BE2C (cell line): ENCODE measurements around the gene ALDH1A1.

Experiments used
- DNase-seq: peaks from one replicate; pipeline ENCODE4 v3.0.0-alpha.2; 2020
- H3K27me3 ChIP-seq: fragments of 250-450 bp; sonication (Bioruptor Pico); 2 replicates; pipeline ENCODE4 v1.5.1; 2020; ENCODE audit warnings: mild to moderate bottlenecking
- H3K36me3 ChIP-seq: fragments of 250-450 bp; sonication (Bioruptor Pico); 2 replicates; pipeline ENCODE4 v1.5.1; 2020; ENCODE audit warnings: mild to moderate bottlenecking
- H3K4me1 ChIP-seq: fragments of 250-450 bp; sonication (Bioruptor Pico); 2 replicates; pipeline ENCODE4 v1.5.1; 2020
- H3K4me3 ChIP-seq: 2 replicates; pipeline ENCODE4 v1.5.1; 2011; ENCODE audit warnings: low read depth, low read length
- H3K9me3 ChIP-seq: fragments of 250-450 bp; sonication (Bioruptor Pico); 2 replicates; pipeline ENCODE4 v1.5.1; 2020
- CTCF ChIP-seq: IDR thresholded peaks from 2 replicates; pipeline ENCODE4 v1.5.1; 2012; ENCODE audit warnings: mild to moderate bottlenecking, low read depth, low read length

The ALDH1A1 gene

DNA sequence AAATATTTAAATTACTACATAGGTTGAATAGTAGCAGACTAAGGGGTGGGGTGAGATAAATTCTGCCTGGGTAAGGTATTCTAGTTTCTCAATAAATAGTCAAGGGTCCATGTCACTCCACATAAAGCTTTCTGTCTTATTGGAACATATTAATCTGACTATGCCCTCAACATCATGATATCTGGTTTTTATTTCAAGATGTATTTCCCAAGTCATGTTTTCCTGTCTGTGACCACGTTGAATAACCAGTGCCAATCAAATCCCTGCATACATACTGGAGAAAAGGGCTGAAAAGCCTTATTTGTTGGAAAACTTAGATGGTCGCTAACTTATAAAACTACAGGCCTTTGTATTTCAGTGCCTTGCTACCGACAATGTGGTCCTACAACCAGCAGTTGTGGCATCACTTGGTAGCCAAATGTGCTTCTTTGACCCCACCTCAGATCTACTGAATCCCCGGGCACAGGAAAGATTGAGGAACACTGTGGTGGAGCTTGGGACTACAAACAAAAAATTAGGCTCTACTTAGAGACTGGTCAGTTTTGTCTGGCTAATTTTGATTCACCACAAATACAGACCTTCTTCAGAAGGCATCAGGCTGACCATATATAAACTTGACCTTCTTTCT lies 39.4 kb downstream of the ALDH1A1 start:
- no peak overlapping the region for H3K4me3 ChIP-seq
- no peaks in the 10 kb centered on the region for H3K4me1 ChIP-seq
- no peaks in the 10 kb centered on the region for H3K27me3 ChIP-seq
- H3K9me3 ChIP-seq, result no peaks in the 10 kb centered on the region
- no peak for DNase-seq
- no peaks in the 10 kb centered on the region for H3K36me3 ChIP-seq
- TF ChIP-seq CTCF, result no peak

DNA sequence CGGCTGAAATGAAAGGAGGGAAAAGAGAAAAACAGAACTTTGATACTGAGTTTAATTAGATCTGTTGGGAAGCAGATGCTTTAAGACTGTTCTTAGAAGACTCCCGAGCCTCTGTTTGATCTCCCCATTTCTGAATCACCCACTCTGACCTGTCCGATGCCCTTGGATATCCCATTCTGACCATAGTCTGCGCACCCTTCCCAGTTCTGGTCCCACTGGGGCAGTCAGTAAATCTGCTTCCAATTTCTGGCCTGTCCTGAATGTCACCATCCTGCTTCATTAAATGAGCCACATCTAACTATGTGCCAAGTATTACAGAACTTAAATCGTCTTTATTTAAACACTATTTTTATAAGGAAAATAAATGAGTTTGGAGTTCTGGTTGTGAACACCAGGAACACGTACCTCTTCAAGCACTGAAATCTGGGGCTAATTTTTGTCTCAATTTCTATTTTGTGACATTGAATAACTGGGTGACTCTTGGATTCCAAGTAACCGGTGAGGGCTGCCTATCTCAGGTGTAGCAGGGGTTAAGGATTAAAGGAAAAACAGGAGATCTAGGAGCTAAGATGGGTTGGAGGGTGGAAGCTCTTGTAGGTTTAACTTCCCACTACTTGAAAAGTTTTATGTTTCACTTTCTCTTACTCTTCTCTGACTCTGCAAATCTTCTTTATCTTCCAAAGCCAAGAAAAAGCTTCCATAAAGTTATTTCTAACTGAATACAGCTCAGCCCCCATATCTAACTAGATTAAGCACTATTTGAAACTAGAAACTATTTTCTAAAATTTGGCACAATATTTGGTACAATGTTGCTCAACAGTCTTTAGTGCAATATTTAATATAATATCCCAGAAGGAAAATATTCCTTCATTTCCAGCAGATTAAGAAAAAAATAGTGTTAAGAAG lies 40.1 kb downstream of the ALDH1A1 start:
- Histone ChIP-seq H3K36me3 (no peaks in the 10 kb centered on the region), H3K4me1 (no peaks in the 10 kb centered on the region), H3K9me3 (no peaks in the 10 kb centered on the region), H3K4me3 (no peak overlapping the region), H3K27me3 (no peaks in the 10 kb centered on the region)
- no peak for TF ChIP-seq CTCF
- no peak for DNase-seq

GRCh38 chr9:72911816-72912215 lies 41.0 kb downstream of the ALDH1A1 start:
- H3K4me1 ChIP-seq, result no peaks in the 10 kb centered on the region
- TF ChIP-seq CTCF, result no peak
- H3K9me3 ChIP-seq, result no peaks in the 10 kb centered on the region
- H3K27me3 ChIP-seq, result no peaks in the 10 kb centered on the region
- no peak overlapping the region for H3K4me3 ChIP-seq
- H3K36me3 ChIP-seq, result no peaks in the 10 kb centered on the region
- no peak for DNase-seq

DNA sequence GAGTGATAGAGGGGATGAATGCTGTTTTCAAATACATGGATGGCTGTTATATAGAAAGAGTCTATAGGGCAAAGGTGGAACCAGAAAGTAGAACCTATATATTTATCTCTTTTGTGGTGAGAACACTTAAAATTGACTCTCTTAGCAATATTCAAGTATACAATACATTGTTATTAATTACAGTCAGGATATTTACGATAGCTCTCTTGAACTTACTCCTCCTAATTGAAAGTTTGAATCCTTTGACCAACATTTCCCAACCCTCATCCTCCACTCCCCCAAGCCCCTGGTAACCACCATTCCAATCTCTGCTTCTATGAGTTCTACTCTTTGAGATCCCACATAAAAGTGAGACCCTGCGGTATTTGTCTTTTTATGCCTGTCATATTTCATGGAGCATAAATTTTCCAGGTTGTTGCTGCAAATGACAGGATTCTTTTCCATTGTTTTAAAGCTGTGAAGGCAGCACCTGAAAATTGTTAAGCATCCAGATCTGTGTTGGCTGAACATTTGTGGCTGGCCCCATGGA lies 41.5 kb downstream of the ALDH1A1 start:
- Histone ChIP-seq H3K9me3 (no peaks in the 10 kb centered on the region), H3K36me3 (no peaks in the 10 kb centered on the region), H3K4me1 (no peaks in the 10 kb centered on the region), H3K4me3 (no peak overlapping the region), H3K27me3 (no peaks in the 10 kb centered on the region)
- no peak for TF ChIP-seq CTCF
- DNase-seq, result no peak

DNA sequence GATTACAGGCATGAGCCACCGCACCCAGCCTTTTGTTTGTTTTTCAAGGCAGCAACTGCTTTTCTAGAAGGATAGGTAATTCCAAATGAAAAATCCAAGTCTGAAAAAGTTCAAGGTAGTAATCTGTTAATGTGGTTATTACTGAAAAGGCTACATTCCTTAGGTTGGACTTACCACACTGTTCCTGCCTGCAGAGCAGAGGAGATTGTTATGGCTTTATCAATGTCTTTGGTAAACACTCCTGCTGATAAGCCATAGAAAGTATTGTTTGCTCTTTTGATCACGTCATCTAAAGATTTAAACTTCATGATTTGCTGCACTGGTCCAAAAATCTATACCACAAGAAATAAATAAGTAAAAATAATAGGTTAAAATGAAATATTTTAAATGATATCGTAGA lies 43.4 kb downstream of the ALDH1A1 start:
- DNase-seq, result no peak
- no peaks in the 10 kb centered on the region for H3K9me3 ChIP-seq
- H3K4me3 ChIP-seq, result no peak overlapping the region
- no peaks in the 10 kb centered on the region for H3K27me3 ChIP-seq
- no peaks in the 10 kb centered on the region for H3K36me3 ChIP-seq
- no peak for TF ChIP-seq CTCF
- H3K4me1 ChIP-seq, result no peaks in the 10 kb centered on the region

DNA sequence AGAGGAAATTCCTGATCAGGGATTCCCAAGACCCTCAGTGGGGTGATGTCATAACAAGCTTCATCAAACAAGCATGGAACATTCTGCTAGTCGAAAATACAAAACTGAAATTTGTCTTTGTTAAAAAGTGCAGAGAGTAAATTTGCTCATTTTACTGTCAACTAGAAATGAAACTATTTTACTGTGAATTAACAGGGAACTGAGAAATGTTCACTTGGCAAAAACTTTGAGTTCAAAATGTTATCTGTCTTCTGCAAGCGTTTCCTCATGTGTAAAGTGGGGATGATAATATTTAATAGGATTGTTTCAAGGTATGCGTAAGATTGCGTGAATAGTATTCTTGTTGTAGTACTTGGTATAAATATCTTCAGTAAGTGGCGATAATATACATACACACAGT lies 45.4 kb downstream of the ALDH1A1 start:
- no peak overlapping the region for H3K4me3 ChIP-seq

More for the DNA sequence above, 45.4 kb downstream of the ALDH1A1 start:
- TF ChIP-seq CTCF, result no peak
- H3K27me3 ChIP-seq, result no peaks in the 10 kb centered on the region
- no peak for DNase-seq
- H3K9me3 ChIP-seq, result no peaks in the 10 kb centered on the region
- H3K36me3 ChIP-seq, result no peaks in the 10 kb centered on the region
- H3K4me1 ChIP-seq, result no peaks in the 10 kb centered on the region
